GM06990 (cell line): Measurements from ENCODE around the gene ARFGAP2.

Experiments used
- DNase-seq: peaks from one replicate; pipeline ENCODE4 v3.0.0-alpha.2; 2011; ENCODE audit not compliant: insufficient read length; ENCODE audit errors: extremely low read depth
- H3K27me3 ChIP-seq: replicated peaks from 2 replicates; pipeline ENCODE4 v1.6.0; 2011; ENCODE audit warnings: low read length; ENCODE audit not compliant: control insufficient read depth, insufficient read depth
- H3K36me3 ChIP-seq: 2 replicates; pipeline ENCODE4 v1.5.1; 2011; ENCODE audit warnings: low read length; ENCODE audit not compliant: control insufficient read depth, insufficient read depth
- H3K4me3 ChIP-seq: replicated peaks from 2 replicates; pipeline ENCODE4 v1.5.1; 2011; ENCODE audit warnings: low read depth, mild to moderate bottlenecking, control low read depth, low read length
- TF ChIP-seq, protein P1 (sequence below): IDR thresholded peaks from 2 replicates; pipeline ENCODE4 v1.5.1; 2011; ENCODE audit warnings: low read length, control low read depth, mild to moderate bottlenecking, inconsistent platforms; ENCODE audit not compliant: insufficient read depth, poor library complexity, severe bottlenecking

The ARFGAP2 gene

DNA sequence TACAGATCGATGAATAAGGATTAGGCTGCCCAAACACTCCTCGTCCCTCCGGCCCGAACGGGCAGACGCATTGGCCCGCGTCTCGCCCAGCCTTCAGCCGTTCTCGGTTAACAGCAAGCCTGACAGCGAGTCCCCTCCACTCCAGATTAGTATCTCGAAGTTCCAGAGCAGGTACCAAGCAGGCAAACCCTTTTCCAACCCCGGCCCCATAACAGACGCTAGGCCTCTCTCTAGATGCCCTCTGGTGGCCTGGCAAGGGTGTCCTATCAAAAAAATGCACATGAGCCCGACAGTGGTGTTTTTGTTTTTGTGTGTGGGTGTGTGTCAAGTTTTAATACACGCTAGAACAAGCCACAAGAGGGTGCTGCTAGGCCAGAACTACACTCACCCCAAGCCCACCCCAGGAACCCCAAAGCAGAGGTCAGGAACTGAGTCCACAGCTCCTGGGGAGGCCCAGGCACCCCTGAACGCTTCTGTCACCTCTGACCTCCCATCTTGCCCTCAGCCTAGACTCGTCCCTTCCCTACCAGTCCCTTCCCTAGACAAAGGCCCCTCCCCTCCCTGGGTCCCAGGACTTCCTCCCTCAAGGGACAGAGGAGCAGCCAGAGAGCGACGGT, 658 bp upstream of the ARFGAP2 start:
- TF ChIP-seq, protein P1, sequence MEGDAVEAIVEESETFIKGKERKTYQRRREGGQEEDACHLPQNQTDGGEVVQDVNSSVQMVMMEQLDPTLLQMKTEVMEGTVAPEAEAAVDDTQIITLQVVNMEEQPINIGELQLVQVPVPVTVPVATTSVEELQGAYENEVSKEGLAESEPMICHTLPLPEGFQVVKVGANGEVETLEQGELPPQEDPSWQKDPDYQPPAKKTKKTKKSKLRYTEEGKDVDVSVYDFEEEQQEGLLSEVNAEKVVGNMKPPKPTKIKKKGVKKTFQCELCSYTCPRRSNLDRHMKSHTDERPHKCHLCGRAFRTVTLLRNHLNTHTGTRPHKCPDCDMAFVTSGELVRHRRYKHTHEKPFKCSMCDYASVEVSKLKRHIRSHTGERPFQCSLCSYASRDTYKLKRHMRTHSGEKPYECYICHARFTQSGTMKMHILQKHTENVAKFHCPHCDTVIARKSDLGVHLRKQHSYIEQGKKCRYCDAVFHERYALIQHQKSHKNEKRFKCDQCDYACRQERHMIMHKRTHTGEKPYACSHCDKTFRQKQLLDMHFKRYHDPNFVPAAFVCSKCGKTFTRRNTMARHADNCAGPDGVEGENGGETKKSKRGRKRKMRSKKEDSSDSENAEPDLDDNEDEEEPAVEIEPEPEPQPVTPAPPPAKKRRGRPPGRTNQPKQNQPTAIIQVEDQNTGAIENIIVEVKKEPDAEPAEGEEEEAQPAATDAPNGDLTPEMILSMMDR: peak; percentile 78
- H3K4me3 ChIP-seq: peak overlapping the region; percentile 85
- peaks cover 16% of the 10 kb centered on the region for H3K36me3 ChIP-seq
- H3K27me3 ChIP-seq: no peaks in the 10 kb centered on the region
- no peak for DNase-seq

DNA sequence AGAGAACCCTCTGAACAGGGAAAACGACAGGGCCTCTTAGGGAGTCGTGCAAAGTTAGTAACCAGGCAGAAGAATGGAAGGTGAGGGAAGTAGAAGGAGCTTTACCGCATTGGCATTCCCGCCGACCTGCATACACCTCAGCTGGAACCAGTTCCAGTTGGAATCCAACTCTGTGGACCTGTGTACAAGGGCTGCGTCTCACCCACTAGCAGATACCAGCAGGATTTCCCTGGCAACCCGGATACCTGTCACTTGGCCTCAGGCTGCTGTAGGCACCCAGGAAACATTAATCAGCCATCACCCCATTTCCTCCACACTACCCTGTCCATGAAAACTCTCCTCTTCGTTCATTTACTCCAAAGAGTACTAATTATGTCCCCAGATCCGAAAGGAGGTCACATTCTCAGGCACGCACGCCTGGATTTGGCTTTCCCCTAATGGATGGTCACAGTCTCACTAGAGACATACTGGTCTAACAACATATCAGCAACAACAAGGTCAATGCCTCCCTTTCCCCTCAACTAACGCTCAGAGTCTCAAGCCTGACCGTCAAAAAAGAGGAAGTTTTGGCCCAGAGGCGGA, 842 bp downstream of the ARFGAP2 start:
- no peak for DNase-seq
- peak overlapping the region; percentile 99 for H3K4me3 ChIP-seq
- peaks cover 28% of the 10 kb centered on the region for H3K36me3 ChIP-seq
- TF ChIP-seq, protein P1: no peak
- no peaks in the 10 kb centered on the region for H3K27me3 ChIP-seq

DNA sequence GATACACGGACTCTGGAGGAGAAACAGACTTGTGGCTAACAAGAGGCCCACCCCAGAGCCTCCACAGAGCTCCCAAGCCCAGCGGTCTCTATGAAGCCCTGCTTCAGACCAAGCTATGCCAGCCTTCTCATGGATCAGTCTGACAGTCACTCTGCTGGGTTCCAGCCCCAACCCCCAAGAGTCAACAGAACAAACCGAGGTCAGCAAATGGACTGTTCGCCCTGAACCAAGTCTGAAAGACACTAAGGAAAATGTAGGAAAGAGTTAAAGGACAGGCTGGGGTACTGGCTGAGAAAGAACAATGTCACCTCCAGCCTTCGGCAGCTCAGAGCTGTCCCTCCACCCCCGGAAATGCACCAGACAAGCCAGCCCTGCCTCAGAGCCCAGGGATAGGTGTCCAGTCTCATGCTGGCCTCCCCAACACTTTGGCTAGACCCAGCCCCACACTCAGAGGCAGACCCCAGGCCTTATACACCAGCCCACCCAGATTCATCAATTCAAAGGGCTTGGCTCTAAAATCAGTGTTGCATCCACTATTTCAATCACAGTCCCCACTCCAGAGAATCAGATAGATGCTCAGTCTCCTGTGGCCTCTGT, 3.8 kb downstream of the ARFGAP2 start:
- no peak for DNase-seq
- Histone ChIP-seq H3K36me3 (peaks cover 39% of the 10 kb centered on the region), H3K27me3 (no peaks in the 10 kb centered on the region), H3K4me3 (no peak overlapping the region)
- TF ChIP-seq, protein P1: no peak

DNA sequence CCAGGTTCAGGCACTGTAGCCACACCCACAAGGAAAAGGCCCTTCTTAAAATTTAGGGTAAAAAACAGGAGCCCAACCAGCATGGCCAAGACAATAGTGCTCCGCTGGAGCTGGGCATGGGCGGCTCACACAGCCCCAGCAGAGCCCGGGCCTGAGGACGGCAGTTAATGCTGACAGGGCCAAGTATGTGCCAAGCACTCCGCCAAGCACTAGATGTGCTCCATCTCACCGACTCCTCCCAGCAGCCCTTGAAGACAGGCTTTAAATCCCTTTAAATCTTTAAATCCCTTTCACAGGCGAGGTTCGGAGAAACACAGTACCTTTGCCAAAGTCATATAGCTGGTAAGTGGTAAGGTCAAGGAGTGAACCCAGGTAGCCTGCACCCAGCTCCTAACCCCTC, 4.8 kb downstream of the ARFGAP2 start:
- peaks cover 44% of the 10 kb centered on the region for H3K36me3 ChIP-seq
- no peak for DNase-seq
- no peaks in the 10 kb centered on the region for H3K27me3 ChIP-seq
- no peak overlapping the region for H3K4me3 ChIP-seq
- TF ChIP-seq, protein P1: no peak

DNA sequence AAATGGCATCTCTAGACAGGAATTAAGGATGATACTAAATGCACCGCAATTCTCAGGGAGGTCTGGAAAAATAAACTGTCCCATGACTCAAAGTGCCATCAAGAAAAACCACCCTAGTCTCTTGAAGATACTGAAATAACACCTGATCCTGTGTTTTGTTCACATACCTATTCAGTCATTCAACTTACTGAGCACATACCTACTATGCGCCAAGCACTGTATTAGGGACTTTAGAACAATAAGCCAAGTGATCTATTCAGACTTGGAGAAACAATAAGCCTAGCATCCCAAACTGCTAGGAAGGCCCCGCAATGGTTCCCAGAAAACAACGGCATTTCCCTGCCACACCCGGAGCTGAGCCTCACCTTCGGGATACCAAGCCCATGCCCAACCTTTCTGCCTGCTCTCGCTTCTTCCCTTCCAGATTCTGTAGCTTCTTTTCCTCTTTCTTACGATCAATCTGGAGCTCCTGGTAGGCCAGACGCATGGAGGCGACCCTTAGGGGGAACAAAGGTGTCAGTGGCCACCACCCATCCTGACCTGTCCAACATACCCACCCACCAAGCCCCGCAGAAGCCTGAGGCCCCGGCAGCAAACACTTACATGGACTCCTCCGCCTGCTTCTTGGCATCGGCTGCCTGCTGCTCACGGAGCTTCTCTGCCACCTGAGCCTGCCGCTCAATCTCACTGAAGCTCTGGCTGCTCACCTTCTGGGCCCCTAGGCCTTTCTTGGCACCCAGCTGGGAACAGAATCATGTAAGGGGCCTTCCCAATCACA, 5.4 kb downstream of the ARFGAP2 start:
- Histone ChIP-seq H3K27me3 (no peaks in the 10 kb centered on the region), H3K4me3 (no peak overlapping the region), H3K36me3 (peaks cover 50% of the 10 kb centered on the region)
- TF ChIP-seq, protein P1: no peak
- no peak for DNase-seq
